ENCODE measurements around the gene MOSMO. TPM values are rescaled to one million over a fixed set of nuclear protein-coding genes. Genes with fewer than 3 reads are reported as not detected.

Gene MOSMO
- total and polyA plus RNA-seq, 2 experiments from 2014 or later = 2.7 to 11.7 TPM

- DNase-seq = no peak
- in situ Hi-C loops (cut with MboI) = no loop called here
- H4K20me1 ChIP-seq (ENCODE audit: insufficient read depth) = no peaks in the 10 kb centered on the region
Measured at GRCh38 chr16:22050963-22051362, 43.1 kb downstream of the MOSMO start.

GRCh38 chr16:22052980-22053379 is 45.1 kb downstream of the MOSMO start:
- no peak for DNase-seq
- Histone ChIP-seq H3K27ac (no peak overlapping the region), H3K4me2 (ENCODE audit: unreplicated experiment) (no peak overlapping the region), H3K9me3 (ENCODE audit: low read depth) (no peaks in the 10 kb centered on the region), H3K79me2 (ENCODE audit: insufficient read depth) (peaks cover 91% of the 10 kb centered on the region), H3K9me2 (ENCODE audit: insufficient read depth) (no peaks in the 10 kb centered on the region), H2AFZ (no peak overlapping the region), H3F3A (ENCODE audit: insufficient read depth) (no peaks in the 10 kb centered on the region), H4K20me1 (ENCODE audit: insufficient read depth) (no peaks in the 10 kb centered on the region), H3K9ac (no peak overlapping the region), H3K4me3 (no peak overlapping the region), H3K27me3 (replicated peaks; ENCODE audit: insufficient read depth) (no peaks in the 10 kb centered on the region), H3K4me1 (ENCODE audit: insufficient read depth) (no peaks in the 10 kb centered on the region), H3K36me3 (ENCODE audit: low read depth) (no peaks in the 10 kb centered on the region)
- in situ Hi-C loops (cut with MboI) = no loop called here
- 84 to 86% methylated on average over 6 of the region's 6 CpGs for WGBS, 2 experiments (ENCODE audit: low coverage in 1 of 2, low lambda C conversion rate in 2 of 2, missing lambda C conversion rate in 2 of 2)
- no peak for TF ChIP-seq EZH2phosphoT487 (IDR thresholded peaks at IDR 0.05; ENCODE audit: insufficient read depth, low read depth)
- TF ChIP-seq EZH2 (IDR thresholded peaks at IDR 0.05; ENCODE audit: insufficient read depth, poor library complexity, severe bottlenecking) = no peak

More at GRCh38 chr16:22050963-22051362, 43.1 kb downstream of the MOSMO start:
- Histone ChIP-seq H3K9me2 (ENCODE audit: insufficient read depth) (no peaks in the 10 kb centered on the region), H3K79me2 (ENCODE audit: insufficient read depth) (peaks cover 88% of the 10 kb centered on the region), H3K9ac (no peak overlapping the region), H3K27ac (no peak overlapping the region), H3K4me1 (ENCODE audit: insufficient read depth) (no peaks in the 10 kb centered on the region), H3K4me2 (ENCODE audit: unreplicated experiment) (no peak overlapping the region), H3K9me3 (ENCODE audit: low read depth) (no peaks in the 10 kb centered on the region), H3K27me3 (replicated peaks; ENCODE audit: insufficient read depth) (no peaks in the 10 kb centered on the region), H2AFZ (no peak overlapping the region), H3K36me3 (ENCODE audit: low read depth) (no peaks in the 10 kb centered on the region), H3K4me3 (no peak overlapping the region), H3F3A (ENCODE audit: insufficient read depth) (no peaks in the 10 kb centered on the region)
- TF ChIP-seq EZH2 (IDR thresholded peaks at IDR 0.05; ENCODE audit: insufficient read depth, poor library complexity, severe bottlenecking) (no peak), EZH2phosphoT487 (IDR thresholded peaks at IDR 0.05; ENCODE audit: insufficient read depth, low read depth) (no peak)
- 94 to 98% methylated on average over 4 of the region's 4 CpGs for WGBS, 2 experiments (ENCODE audit: low coverage in 1 of 2, low lambda C conversion rate in 2 of 2, missing lambda C conversion rate in 2 of 2)

- DNase-seq = no peak
- TF ChIP-seq EZH2 (IDR thresholded peaks at IDR 0.05; ENCODE audit: insufficient read depth, poor library complexity, severe bottlenecking) = no peak
- TF ChIP-seq EZH2phosphoT487 (IDR thresholded peaks at IDR 0.05; ENCODE audit: insufficient read depth, low read depth) = no peak
- no peaks in the 10 kb centered on the region for H4K20me1 ChIP-seq (ENCODE audit: insufficient read depth)
- H3K9me2 ChIP-seq (ENCODE audit: insufficient read depth) = no peaks in the 10 kb centered on the region
- WGBS, 2 experiments (ENCODE audit: low coverage in 1 of 2, low lambda C conversion rate in 2 of 2, missing lambda C conversion rate in 2 of 2) = 96 to 98% methylated on average over 4 of the region's 4 CpGs
- H3K79me2 ChIP-seq (ENCODE audit: insufficient read depth) = peaks cover 91% of the 10 kb centered on the region
- H2AFZ ChIP-seq = no peak overlapping the region
- H3K27ac ChIP-seq = no peak overlapping the region
- in situ Hi-C loops (cut with MboI) = no loop called here
- H3K9me3 ChIP-seq (ENCODE audit: low read depth) = no peaks in the 10 kb centered on the region
- no peak overlapping the region for H3K4me2 ChIP-seq (ENCODE audit: unreplicated experiment)
- no peaks in the 10 kb centered on the region for H3F3A ChIP-seq (ENCODE audit: insufficient read depth)
- H3K9ac ChIP-seq = no peak overlapping the region
- no peak overlapping the region for H3K4me3 ChIP-seq
- no peaks in the 10 kb centered on the region for H3K4me1 ChIP-seq (ENCODE audit: insufficient read depth)
- H3K27me3 ChIP-seq (replicated peaks; ENCODE audit: insufficient read depth) = no peaks in the 10 kb centered on the region
- H3K36me3 ChIP-seq (ENCODE audit: low read depth) = no peaks in the 10 kb centered on the region
Measured at GRCh38 chr16:22053921-22054341, 46.0 kb downstream of the MOSMO start.

GRCh38 chr16:22054847-22055590 is 47.1 kb downstream of the MOSMO start:
- Histone ChIP-seq H3K4me2 (ENCODE audit: unreplicated experiment) (no peak overlapping the region), H3F3A (ENCODE audit: insufficient read depth) (no peaks in the 10 kb centered on the region), H3K79me2 (ENCODE audit: insufficient read depth) (peaks cover 91% of the 10 kb centered on the region), H3K9me2 (ENCODE audit: insufficient read depth) (no peaks in the 10 kb centered on the region), H3K4me1 (ENCODE audit: insufficient read depth) (no peaks in the 10 kb centered on the region), H3K9me3 (ENCODE audit: low read depth) (no peaks in the 10 kb centered on the region), H3K36me3 (ENCODE audit: low read depth) (no peaks in the 10 kb centered on the region), H3K9ac (no peak overlapping the region), H4K20me1 (ENCODE audit: insufficient read depth) (no peaks in the 10 kb centered on the region), H3K27ac (no peak overlapping the region), H2AFZ (no peak overlapping the region), H3K27me3 (replicated peaks; ENCODE audit: insufficient read depth) (no peaks in the 10 kb centered on the region), H3K4me3 (no peak overlapping the region)
- TF ChIP-seq EZH2 (IDR thresholded peaks at IDR 0.05; ENCODE audit: insufficient read depth, poor library complexity, severe bottlenecking) (no peak), EZH2phosphoT487 (IDR thresholded peaks at IDR 0.05; ENCODE audit: insufficient read depth, low read depth) (no peak)
- in situ Hi-C loops (cut with MboI) = no loop called here
- no peak for DNase-seq
- 81% methylated on average over 5 of the region's 5 CpGs for WGBS, 2 experiments (ENCODE audit: low coverage in 1 of 2, low lambda C conversion rate in 2 of 2, missing lambda C conversion rate in 2 of 2)
